ENCODE measurements around the gene FAAP20.

FAAP20 gene

DNA sequence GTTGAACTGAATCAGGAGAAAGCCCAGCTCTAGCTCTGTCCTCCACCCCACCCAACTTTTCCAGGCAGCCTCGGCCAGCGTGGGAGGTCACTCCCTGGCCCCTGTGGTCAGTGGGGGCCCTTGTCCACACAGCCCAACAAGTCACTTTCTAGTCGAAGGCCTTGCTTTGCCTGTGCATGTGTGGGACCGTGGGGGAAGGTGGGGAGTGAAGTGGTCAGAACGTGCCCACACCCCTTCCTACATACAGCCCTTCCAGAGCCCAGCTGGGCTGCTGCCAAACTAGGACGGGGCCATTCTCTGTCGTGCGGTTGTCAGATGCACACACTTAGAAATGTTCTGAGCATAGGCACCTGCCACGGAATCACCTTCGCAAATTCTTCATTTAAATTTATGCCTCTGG is 18.0 kb downstream of the FAAP20 start:
- DNase-seq: no peak

DNA sequence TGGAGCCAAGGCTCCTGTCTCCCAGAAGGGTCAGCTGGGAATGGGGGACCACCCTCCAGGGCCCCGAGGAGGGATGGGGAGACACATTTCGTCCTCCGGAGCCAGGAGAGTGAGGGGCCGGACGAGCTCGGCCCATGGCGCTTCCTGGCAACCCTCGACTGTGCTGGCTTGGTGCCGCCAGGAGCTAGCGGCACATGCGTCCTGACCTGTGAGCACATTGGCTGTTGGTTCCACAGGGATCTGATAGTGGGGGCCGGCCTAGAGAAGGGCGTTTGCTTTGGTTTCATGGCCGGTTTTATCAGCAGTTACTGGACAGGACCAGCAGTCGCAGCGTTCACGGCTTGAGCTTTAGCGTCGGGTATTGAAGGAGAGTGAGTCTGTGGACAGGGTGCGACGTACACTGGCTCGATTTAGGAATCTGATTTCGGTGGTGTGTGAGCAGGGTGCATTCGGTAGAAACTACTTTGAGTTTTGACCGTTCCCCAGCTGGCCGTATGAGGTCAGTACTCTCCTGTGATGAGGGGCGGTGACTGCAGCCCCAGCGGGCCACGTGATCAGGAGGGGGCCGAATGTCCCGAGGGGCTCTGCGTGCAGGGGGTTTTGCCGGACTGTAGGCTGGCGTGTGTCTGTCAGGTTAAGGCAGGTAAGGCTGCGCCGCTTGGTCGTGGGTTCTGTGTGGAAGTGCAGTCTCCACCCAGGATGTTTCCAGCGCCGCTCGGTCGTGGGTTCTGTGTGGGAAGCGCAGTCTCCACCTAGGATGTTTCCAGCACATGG is 18.7 kb downstream of the FAAP20 start:
- no peak for DNase-seq

DNA sequence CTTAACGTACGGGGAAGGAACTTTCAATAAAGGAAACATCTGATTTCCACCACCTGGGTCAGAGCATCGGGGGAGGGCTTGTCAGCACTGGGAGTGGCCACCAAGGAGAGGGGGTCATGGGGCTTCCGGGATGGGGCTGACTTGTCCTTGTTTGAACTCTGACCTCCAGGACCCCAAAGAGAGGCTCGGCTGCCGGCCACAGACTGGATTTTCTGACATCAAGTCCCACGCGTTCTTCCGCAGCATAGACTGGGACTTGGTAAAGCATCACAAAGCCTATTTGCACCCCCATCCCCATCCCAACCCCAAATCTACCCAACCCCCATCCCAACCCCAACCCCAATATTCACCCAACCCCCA is 19.5 kb downstream of the FAAP20 start:
- no peak for DNase-seq

DNA sequence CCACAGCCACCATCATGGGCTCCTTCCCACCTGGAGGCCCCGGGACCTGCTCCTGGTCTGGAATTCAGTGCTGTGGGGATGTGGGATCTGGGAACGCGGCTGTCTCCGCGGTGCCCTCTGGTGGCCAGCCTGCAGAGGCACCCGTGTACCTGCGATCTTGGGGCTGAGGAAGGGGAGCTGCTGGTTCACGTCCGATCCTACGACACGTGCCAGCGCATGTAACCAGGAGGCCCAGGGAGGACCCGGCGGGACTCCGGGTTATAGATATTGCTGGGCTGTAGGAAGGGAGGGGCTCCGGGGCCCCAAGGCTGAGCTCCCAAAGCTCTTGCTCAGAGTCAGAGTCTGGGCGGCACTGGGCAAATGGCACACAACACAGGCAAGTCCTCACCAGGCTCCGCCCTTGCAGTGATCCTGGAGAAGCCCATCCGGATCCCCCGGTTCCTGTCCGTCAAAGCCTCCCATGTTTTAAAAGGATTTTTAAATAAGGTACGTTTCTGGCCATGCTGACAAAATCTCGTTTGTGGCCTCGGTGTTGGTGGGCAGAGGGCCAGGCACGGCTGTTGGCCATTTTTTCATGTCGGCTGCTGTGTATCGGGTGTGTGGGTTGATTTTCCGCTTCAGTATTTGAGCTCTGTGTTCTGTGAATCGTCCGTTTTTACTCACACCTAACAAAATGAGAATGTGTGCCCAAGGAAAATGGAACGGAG is 20.1 kb downstream of the FAAP20 start:
- DNase-seq: peak; percentile 66 to 71

DNA sequence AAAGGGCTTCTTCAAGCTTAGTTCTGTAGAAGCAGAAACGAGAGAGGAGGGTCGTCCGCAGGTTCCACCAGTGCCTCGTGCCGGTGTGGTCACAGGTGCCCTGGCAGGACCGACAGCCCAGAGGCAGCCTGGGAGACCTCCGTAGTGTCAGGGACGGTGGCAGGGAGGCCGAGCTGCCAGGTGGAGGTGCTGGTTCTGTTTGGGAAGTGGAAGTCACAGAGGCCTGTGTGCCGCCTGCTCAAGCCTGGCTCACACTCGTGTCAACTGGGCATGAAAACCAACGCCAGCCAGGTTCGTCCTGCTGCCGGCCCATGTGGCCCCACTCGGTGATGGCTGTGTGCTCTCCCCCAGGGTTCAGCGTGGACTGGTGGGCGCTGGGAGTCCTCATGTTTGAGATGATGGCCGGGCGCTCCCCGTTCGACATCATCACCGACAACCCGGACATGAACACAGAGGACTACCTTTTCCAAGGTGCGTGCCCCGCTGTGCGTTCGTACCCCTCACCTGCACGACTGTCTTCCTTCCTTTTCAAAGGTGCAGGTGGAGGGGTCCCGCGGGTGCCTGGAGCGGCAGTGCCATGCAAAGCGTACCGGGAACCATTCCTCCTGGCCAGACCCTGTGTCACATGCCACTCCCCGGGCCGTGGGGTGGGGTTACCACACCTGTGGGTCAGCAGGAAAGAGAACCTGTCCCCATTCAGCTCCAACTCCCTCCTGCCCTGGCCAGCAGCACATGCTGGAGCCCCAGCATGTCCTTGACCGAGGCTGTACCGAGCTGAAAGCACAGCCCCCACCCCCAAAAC is 20.8 kb downstream of the FAAP20 start:
- no peak for DNase-seq

DNA sequence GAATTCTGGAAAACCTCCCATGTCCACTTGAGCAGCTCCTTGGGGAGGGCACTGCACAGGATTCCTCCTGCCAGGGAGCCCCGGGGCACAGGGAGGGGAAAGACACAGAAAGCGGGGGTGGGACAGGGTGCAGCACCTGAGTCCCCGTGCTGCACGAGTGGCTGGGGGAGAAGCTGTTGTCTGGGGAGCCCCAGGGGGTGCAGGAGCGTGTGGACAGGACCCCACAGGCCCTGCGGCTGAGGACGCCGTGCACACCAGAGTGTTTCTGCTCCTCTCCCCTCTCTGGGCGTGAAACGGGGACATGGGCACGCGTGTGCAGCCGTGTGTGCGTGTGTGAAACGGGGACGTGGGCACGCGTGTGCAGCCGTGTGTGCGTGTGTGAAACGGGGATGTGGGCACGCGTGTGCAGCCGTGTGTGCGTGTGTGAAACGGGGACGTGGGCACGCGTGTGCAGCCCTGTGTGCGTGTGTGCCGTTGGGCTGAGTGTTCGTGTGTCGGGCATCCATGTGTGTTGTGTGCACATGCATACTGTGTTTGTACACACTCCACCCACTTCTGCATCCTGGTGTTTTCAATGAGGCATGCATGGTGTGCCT is 21.9 kb downstream of the FAAP20 start:
- DNase-seq: no peak

DNA sequence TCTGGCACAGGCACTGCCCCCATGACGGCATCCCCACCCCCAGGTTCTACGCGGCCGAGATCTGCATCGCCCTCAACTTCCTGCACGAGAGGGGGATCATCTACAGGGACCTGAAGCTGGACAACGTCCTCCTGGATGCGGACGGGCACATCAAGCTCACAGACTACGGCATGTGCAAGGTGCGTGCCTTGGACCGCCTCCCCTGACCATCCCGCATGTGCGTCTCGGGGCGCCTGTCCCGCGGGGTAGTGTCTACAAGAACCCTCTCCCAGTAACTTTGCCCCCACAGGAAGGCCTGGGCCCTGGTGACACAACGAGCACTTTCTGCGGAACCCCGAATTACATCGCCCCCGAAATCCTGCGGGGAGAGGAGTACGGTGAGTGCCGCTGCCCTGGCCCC is 22.6 kb downstream of the FAAP20 start:
- no peak for DNase-seq

DNA sequence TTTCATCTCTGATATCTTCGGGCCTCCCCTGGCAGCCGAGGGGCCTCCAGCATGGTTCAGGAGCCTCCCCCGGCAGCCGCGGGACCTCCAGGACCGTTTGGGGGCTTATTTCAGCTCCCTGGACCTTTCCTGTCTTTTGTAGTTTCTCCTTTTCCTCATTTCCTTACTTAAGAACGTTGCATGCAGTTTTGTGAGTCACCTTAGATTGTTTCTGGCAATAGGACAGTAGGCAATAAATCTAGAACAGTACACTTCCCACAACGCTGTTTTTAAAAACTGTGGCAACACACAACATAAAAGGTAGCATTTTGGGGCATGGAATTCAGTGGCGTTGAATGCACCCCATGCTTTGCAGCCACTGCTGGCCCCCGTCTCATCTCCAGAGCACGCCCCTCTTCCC is 24.4 kb downstream of the FAAP20 start:
- DNase-seq: no peak

DNA sequence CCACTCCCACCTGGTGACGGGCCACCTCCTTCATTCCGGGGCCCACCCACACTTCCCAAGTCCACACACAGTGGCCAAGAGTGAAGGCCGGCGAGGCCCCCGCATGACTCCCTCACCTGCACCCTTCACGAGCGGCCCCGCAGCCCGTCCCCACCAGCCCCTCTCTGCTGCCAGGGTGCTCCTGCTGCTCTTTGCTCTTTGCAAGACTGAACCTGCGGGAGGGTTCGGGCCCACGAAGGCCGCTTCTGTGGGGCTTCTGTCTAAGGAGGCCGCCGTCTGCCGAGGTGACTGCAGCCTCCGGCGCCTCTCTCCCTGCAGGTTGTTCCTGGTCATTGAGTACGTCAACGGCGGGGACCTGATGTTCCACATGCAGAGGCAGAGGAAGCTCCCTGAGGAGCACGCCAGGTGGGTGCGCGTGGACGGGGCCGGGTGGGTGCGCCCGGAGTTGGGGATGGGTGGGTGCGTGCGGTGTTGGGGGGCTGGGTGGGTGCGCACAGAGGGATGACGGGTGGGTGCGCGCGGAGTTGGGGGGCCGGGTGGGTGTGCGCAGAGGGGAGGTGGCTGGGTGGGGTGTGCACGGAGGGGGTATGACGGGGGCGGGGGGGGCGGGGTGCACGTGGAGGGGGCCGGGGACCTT is 25.3 kb downstream of the FAAP20 start:
- DNase-seq: no peak

DNA sequence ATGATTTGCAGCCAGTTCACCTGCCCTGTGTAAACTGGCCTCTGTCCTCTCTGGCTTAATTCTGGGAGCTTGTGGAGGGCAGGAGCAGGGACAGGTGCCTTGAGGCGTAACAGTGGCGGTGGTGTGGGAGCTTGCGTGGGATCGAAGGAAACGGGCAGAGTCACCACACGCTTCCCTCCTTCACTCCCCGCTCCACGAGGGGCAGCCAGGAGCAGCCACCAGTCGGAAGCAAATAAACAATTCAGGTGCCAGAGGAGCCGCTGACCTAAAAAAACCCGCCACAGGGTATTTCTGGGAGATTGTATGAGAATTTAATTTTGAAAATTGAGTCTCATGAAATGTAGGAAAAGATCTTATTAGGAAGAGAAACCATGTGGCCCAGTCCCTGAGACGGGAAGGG is 26.0 kb downstream of the FAAP20 start:
- DNase-seq: no peak

DNA sequence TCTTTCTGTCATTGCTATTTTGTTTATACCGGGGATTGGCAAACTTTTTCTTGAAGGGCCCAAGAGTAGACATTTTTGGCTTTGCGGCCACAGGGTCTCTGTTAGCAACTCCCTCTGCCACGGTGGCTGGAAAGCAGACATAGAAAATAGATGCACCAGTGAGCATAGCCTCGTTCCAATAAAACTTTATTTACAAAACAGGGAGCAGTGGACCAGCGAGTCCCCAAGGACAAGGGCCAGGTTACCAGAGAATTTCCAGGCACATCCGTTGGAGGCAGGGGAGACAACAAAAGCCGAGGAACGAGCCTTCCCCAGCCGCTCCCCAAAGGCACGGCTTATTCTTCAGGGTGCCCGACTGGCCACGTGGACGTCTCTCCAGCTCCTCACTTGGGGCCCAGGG is 26.5 kb downstream of the FAAP20 start:
- DNase-seq: no peak

DNA sequence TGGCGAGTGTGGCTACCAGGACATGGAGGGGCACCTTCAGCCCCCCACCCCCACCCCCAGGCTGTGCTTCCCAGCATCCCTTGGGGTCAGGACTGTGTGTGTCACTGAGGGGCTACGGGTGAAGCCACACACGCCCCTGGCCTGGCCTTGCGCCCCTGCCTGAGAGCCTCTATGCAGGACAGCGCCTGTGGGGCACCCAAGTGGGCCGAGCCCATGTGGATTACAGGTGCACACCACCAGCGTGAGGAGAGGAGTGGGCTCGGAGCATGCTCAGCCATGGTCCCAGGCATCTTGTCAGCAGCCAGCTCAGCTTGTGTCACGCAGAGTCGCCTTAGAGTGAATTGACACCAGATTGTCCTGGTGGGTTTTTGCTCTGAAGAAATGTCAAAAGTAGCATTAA is 27.9 kb downstream of the FAAP20 start:
- DNase-seq: no peak

DNA sequence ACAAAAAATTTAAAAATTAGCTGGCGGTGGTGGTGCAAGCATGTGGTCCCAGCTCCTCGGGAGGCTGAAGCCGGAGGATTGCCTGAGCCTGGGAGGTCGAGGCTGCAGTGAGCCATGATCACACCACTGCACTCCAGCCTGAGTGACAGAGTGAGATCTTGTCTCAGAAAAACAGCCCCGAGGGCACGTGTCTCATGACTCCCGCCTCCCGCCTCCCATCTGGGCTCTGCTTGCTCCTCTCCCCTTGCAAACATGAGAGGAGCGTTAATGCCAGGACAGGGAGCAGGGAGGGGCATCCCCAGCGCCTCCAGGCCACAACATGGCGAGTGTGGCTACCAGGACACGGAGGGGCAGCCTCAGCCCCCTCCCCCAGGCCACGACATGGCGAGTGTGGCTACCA is 28.3 kb downstream of the FAAP20 start:
- DNase-seq: no peak

DNA sequence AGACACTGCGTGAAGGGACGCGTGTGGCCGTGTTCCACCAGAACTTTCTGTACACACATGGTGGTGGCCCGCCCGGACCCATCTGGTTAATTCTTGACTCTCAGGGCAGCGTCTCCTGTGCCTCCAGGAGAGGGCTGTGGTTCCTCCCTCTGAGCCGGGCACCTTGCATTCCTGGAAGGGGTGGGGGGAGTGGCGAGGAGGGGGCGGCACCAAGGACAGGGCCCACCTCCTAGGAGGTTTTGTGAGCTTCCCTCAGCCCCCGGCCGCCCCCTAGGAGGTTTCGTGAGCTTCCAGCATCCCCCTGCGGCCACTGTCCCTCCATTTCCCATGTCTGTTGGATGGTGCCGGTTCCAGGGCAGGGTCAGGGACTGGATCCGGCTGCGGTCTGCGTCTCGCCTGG is 28.9 kb downstream of the FAAP20 start:
- DNase-seq: no peak

DNA sequence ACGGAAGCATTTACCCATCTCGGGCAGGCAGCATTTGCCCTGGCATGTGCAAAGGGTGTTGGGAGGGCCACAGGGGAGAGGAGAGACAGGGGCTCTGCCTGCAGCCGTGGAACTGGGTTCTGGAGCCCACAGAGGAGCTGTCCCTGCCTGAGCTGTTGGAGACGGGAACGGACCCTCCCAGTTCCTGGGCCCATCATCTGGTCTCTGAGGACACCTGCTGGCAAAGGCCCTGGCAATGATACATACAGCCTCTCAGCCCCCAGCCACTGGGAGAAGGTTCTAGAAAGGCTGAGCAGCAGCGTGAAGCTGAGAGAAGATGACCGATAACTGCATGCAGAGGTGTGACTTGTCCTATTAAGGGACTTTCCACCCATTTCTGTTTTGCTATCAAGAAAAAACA is 31.4 kb downstream of the FAAP20 start:
- DNase-seq: no peak

DNA sequence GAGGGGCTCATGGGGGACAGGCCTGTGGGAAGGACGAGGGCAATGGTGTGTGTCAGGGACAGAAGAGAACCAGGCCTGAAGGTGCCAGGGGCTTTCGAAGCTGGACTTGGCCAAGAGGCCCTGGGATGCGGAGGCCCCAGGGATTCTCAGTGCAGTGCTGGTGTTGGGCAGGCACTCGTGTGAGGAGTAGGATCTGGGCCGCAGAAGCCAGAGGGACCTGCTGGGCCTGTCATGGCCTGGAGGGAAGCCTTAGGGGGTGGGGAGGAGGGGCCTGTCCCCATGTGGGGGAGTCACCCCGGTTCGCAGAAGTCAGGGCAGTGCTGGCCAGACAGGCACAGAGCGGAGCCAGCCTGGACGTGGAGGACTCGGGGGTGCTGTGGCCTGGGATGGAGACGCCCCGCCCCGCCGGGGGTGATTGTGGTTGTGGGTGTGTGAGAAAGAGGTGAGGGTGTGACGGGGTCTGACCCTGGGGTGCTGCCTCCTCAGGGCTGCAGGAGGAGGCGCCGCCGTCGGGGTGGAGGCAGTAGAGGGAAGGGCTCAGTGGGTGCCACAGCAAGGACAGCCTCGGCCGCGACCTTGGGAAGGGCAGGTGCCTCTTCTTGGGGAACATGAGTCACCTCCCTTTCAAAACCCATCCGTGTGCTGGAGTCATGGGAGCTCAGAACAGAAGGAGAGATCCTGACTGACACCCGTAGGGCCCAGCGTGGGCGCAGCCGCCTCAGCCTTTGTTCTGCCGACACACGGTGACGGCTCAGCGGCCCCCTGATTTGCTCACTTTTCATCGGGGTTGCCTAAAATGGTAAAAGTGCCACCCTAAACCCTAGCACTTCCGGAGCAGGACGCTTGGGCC is 33.9 kb downstream of the FAAP20 start:
- no peak for DNase-seq

DNA sequence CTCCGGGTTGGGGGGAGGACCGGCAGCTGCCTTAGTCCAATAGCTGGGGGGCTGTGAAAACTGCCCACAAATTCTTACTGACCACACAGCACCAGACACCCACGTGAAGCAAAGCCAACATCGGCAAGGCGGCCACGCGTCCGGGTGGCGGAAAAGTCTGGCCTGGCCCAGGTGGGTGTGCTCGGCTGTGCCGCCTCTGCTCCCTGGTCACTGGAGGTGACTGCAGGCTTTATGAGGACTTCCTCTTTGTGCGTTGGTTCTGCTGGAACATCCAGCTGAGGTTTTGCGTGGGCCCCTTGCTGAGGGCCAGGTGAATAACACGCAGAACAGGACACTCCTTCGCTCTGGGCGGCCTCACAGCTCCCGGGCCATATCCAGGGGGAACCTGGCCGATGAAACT is 35.4 kb downstream of the FAAP20 start:
- DNase-seq: no peak

DNA sequence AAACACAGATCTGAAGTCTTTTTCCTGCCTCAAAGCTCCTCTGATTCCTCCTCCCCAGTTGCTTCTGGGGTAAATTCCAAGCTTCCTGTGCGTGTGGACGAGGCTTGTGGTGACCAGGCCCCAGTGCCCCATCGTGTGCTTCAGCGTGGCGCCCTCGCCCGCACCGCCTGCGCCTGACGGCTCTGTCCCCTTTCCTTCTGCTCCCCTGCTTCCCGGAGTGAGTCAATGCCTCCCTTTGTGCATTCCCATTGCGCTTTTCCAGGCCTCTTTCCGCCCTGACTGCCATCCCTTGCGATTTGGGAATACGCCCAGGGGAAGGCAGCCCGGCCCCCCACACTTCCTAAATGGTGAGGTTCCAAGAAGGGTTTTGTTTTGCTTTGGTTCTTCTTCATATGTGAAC is 36.3 kb downstream of the FAAP20 start:
- DNase-seq: no peak

DNA sequence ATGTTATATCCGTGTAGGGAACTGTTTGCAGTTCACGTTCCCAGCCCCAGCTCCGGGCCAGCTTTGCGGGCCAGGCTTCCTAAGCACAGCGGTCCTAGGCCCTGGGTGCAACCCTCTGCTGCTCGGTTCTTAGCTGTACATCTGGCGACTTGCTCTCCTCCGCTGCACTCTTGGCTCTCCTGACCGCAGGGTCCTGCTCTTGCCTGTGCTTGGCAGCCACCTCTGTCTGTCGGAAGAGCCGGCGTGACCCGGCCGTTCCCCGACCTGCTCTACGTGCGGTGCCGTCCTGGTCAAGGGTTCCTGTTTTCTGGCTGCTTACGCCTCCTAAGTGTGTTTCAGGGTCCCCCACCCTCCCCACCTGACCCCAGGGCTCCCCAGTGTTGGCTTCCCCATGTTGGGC is 36.7 kb downstream of the FAAP20 start:
- no peak for DNase-seq

DNA sequence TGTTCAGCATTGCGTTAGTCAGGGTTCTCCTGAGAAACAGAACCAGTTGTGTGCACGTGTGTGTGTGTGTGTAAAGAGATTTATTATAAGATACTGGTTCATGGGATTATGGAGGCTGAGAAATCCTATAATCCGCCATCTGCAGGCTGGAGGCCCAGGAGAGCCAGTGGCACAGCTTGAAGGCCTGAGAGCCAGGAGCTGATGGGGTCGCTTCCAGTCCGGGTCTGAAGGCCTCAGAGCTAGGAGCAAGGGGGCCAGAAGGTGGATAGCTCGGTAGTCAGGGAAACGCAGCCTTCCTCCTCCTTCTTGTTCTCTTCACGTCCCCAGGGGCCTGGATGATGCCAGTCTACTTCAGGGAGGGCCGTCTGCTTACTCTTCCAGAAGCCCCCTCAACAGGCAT is 37.7 kb downstream of the FAAP20 start:
- DNase-seq: no peak

DNA sequence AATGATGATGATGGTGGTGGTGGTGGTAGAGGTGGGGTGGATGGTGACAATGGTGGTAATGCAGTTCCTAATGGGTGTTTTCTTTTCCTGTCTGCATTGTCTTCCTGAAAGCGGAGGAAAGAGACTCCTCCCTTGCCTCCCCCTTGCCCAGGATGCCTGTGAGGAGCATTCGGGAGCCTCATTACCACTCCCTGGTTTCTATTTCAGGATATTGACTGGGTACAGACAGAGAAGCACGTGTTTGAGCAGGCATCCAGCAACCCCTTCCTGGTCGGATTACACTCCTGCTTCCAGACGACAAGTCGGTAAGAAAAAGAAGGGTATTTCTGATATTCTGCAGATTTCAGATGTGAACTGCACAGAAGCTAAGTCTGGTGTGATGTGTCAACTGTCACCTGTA is 38.8 kb downstream of the FAAP20 start:
- no peak for DNase-seq

DNA sequence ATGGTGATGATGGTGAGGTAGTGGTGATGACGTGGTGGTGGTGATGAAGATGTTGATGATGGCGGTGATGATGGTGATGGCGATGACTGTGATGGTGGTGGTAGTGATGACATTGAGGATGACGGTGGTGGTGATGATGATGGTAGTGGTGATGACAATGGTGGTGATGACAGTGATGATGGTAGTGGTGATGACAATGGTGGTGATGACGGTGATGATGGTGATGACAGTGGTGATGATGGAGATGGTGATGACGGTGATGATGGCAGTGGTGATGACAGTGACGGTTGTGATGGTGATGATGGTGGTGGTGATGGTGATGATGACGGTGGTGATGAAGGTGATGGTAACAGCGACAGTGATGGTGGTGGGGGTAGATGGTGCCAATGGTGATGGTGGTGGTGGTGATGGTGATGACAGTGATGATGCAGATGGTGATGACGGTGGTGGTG is 39.4 kb downstream of the FAAP20 start:
- DNase-seq: no peak
